ENCODE results near the gene PRKAG2.

The PRKAG2 gene

GRCh38 chr7:151728286-151728660 is 148.6 kb downstream of the PRKAG2 start:
- Histone ChIP-seq H3F3A (ENCODE audit: control insufficient read depth, insufficient read depth) (no peaks in the 10 kb centered on the region), H3K9me2 (replicated peaks; ENCODE audit: control insufficient read depth, low read length) (no peaks in the 10 kb centered on the region), H3K4me1 (ENCODE audit: control insufficient read depth, low read length) (peaks cover 10% of the 10 kb centered on the region), H3K4me3 (ENCODE audit: low read length) (no peak overlapping the region), H3K9me3 (ENCODE audit: control insufficient read depth, insufficient read depth, low read length) (no peaks in the 10 kb centered on the region), H3K27me3 (ENCODE audit: control insufficient read depth, low read length) (no peaks in the 10 kb centered on the region), H3K4me2 (ENCODE audit: low read length) (no peak overlapping the region), H3K79me2 (ENCODE audit: control insufficient read depth, low read length) (no peaks in the 10 kb centered on the region), H3K36me3 (ENCODE audit: control insufficient read depth, low read length) (no peaks in the 10 kb centered on the region), H4K20me1 (ENCODE audit: control insufficient read depth, insufficient read depth, low read depth, low read length) (no peaks in the 10 kb centered on the region), H3K27ac (ENCODE audit: low read depth, low read length) (no peak overlapping the region)
- no peak for TF ChIP-seq EZH2phosphoT487 (IDR thresholded peaks at IDR 0.05; ENCODE audit: borderline replicate concordance, low read length)
- TF ChIP-seq, protein P1, sequence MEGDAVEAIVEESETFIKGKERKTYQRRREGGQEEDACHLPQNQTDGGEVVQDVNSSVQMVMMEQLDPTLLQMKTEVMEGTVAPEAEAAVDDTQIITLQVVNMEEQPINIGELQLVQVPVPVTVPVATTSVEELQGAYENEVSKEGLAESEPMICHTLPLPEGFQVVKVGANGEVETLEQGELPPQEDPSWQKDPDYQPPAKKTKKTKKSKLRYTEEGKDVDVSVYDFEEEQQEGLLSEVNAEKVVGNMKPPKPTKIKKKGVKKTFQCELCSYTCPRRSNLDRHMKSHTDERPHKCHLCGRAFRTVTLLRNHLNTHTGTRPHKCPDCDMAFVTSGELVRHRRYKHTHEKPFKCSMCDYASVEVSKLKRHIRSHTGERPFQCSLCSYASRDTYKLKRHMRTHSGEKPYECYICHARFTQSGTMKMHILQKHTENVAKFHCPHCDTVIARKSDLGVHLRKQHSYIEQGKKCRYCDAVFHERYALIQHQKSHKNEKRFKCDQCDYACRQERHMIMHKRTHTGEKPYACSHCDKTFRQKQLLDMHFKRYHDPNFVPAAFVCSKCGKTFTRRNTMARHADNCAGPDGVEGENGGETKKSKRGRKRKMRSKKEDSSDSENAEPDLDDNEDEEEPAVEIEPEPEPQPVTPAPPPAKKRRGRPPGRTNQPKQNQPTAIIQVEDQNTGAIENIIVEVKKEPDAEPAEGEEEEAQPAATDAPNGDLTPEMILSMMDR (IDR thresholded peaks at IDR 0.05; ENCODE audit: low read depth, low read length, poor library complexity, severe bottlenecking): no peak

- Histone ChIP-seq H3K36me3 (ENCODE audit: control insufficient read depth, low read length) (no peaks in the 10 kb centered on the region), H3K27me3 (ENCODE audit: control insufficient read depth, low read length) (no peaks in the 10 kb centered on the region), H3K9me3 (ENCODE audit: control insufficient read depth, insufficient read depth, low read length) (no peaks in the 10 kb centered on the region), H3K79me2 (ENCODE audit: control insufficient read depth, low read length) (no peaks in the 10 kb centered on the region), H3F3A (ENCODE audit: control insufficient read depth, insufficient read depth) (no peaks in the 10 kb centered on the region), H4K20me1 (ENCODE audit: control insufficient read depth, insufficient read depth, low read depth, low read length) (no peaks in the 10 kb centered on the region), H3K4me1 (ENCODE audit: control insufficient read depth, low read length) (peaks cover 10% of the 10 kb centered on the region), H3K4me2 (ENCODE audit: low read length) (no peak overlapping the region), H3K9me2 (replicated peaks; ENCODE audit: control insufficient read depth, low read length) (no peaks in the 10 kb centered on the region), H3K4me3 (ENCODE audit: low read length) (no peak overlapping the region), H3K27ac (ENCODE audit: low read depth, low read length) (no peak overlapping the region)
- no peak for TF ChIP-seq EZH2phosphoT487 (IDR thresholded peaks at IDR 0.05; ENCODE audit: borderline replicate concordance, low read length)
- TF ChIP-seq, protein P1 (IDR thresholded peaks at IDR 0.05; ENCODE audit: low read depth, low read length, poor library complexity, severe bottlenecking): no peak
These were observed 149.2 kb downstream of the PRKAG2 start for GRCh38 chr7:151727579-151728285.

DNA sequence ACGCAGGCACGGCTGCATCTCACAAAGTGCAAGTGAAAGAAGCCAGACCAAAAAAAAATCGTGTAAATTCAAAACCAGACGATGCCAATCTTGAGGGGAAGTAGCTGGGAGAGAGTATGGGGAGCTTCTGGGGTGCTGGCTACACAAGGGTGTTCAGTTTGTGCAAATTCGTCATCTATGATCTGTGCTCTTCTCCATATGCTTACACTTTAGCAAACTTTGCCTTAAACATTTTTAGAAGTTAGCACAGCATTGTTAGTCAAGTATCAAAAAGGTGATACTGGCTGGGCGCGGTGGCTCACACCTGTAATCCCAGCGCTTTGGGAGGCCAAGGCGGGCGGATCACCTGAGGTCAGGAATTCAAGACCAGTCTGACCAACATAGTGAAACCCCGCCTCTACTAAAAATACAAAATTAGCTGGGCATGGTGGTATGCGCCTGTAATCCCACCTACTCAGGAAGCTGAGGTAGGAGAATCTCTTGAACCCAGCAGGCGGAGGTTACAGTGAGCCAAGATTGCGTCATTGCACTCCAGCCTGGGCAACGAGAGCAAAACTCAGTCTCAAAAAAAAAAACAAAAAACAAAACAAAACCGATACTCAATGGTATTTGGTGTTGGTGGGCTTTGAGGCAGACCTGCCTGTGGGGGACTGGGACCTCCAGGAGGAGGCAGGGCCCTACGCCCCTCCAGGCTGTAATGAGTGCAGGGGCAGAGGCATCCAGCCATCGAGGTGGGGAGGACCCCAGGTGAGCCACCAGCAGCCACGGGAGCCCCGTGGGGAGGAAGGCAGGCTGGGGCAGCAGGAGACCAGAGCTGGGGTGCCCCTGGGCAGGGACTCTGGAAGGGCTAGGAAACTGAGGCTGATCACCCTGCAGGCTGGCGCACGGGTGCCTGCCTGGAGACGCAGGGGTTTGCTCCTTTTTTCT is 150.0 kb downstream of the PRKAG2 start:
- Histone ChIP-seq H3K9me2 (replicated peaks; ENCODE audit: control insufficient read depth, low read length) (no peaks in the 10 kb centered on the region), H3K4me2 (ENCODE audit: low read length) (no peak overlapping the region)

More for the DNA sequence above, 150.0 kb downstream of the PRKAG2 start:
- no peak overlapping the region for H3K27ac ChIP-seq (ENCODE audit: low read depth, low read length)
- H4K20me1 ChIP-seq (ENCODE audit: control insufficient read depth, insufficient read depth, low read depth, low read length): no peaks in the 10 kb centered on the region
- H3F3A ChIP-seq (ENCODE audit: control insufficient read depth, insufficient read depth): no peaks in the 10 kb centered on the region
- H3K79me2 ChIP-seq (ENCODE audit: control insufficient read depth, low read length): no peaks in the 10 kb centered on the region
- H3K4me1 ChIP-seq (ENCODE audit: control insufficient read depth, low read length): peaks cover 10% of the 10 kb centered on the region
- no peaks in the 10 kb centered on the region; the same call in 1 of the 2 replicates for H3K27me3 ChIP-seq (ENCODE audit: control insufficient read depth, low read length)
- H3K36me3 ChIP-seq (ENCODE audit: control insufficient read depth, low read length): no peaks in the 10 kb centered on the region
- TF ChIP-seq, protein P1 (IDR thresholded peaks at IDR 0.05; ENCODE audit: low read depth, low read length, poor library complexity, severe bottlenecking): no peak
- no peak for TF ChIP-seq EZH2phosphoT487 (IDR thresholded peaks at IDR 0.05; ENCODE audit: borderline replicate concordance, low read length)
- H3K4me3 ChIP-seq (ENCODE audit: low read length): no peak overlapping the region
- H3K9me3 ChIP-seq (ENCODE audit: control insufficient read depth, insufficient read depth, low read length): no peaks in the 10 kb centered on the region

Measured in DOHH2 (cell line).